Eye (tissue), 1 donor: ENCODE measurements around the gene GPRC6A.
"Not testable (repeated sequence)": the region's sequence is repeated elsewhere in the genome, so short reads cannot be mapped to it uniquely, and the experiment has no call there.

Source experiments
- DNase-seq: peaks from one replicate; pipeline ENCODE4 v3.0.0-alpha.2; 2015

GPRC6A gene

GRCh38 chr6:116828983-116829382 lies at the start of gene GPRC6A:
GPRC6A (minus strand) TSS chr6:116829083; CDS start chr6:116829013, 70 bp downstream.
- no peak for DNase-seq

GRCh38 chr6:116877743-116878142 lies 48.9 kb upstream of the GPRC6A start:
- peak; percentile 37 for DNase-seq

- DNase-seq: peak; percentile 21
Observed at GRCh38 chr6:116876635-116877611, 48.0 kb upstream of the GPRC6A start, which contains the start of gene RFX6. RFX6 (plus strand) TSS chr6:116877242; CDS start chr6:116877276, 34 bp downstream.

GRCh38 chr6:116876107-116876506 lies 47.2 kb upstream of the GPRC6A start:
- DNase-seq: no peak

- DNase-seq: no peak
Observed at GRCh38 chr6:116872771-116873170, 43.9 kb upstream of the GPRC6A start.

GRCh38 chr6:116866281-116866871 lies 37.5 kb upstream of the GPRC6A start:
- no peak for DNase-seq

- no peak for DNase-seq
Observed at GRCh38 chr6:116859264-116859663, 30.4 kb upstream of the GPRC6A start.

GRCh38 chr6:116858060-116858459 lies 29.2 kb upstream of the GPRC6A start:
- no peak for DNase-seq

GRCh38 chr6:116847227-116847626 lies 18.3 kb upstream of the GPRC6A start:
- peak; percentile 49 for DNase-seq

GRCh38 chr6:116842459-116842858 lies 13.6 kb upstream of the GPRC6A start:
- DNase-seq: no peak

GRCh38 chr6:116840091-116840490 lies 11.2 kb upstream of the GPRC6A start:
- no peak for DNase-seq

- DNase-seq: no peak
Observed at GRCh38 chr6:116836606-116837342, 7.9 kb upstream of the GPRC6A start.

GRCh38 chr6:116834526-116834925 lies 5.6 kb upstream of the GPRC6A start:
- DNase-seq: not testable (repeated sequence)

GRCh38 chr6:116827561-116828240 lies 1.2 kb downstream of the GPRC6A start:
- no peak for DNase-seq

GRCh38 chr6:116816336-116816735 lies 12.5 kb downstream of the GPRC6A start:
- DNase-seq: not testable (repeated sequence)

- no peak for DNase-seq
Observed at GRCh38 chr6:116812051-116812650, 16.7 kb downstream of the GPRC6A start.

GRCh38 chr6:116801971-116802370 lies 26.9 kb downstream of the GPRC6A start:
- DNase-seq: no peak

GRCh38 chr6:116799945-116800344 lies 28.9 kb downstream of the GPRC6A start:
- peak; percentile 1 for DNase-seq

GRCh38 chr6:116797585-116797984 lies 31.3 kb downstream of the GPRC6A start:
- no peak for DNase-seq

- DNase-seq: no peak
Observed at GRCh38 chr6:116793224-116793623, 35.7 kb downstream of the GPRC6A start.

- no peak for DNase-seq
Observed at GRCh38 chr6:116783852-116784251, 45.0 kb downstream of the GPRC6A start.

GRCh38 chr6:116779573-116780164 lies 49.2 kb downstream of the GPRC6A start:
- DNase-seq: peak; percentile 76
